NCI-H1694 treated with DMSO at 0.1 percent for 48 hours (cell line): ENCODE data around the gene E2F1.
"Not testable (repeated sequence)": the region's sequence is repeated elsewhere in the genome, so short reads cannot be mapped to it uniquely, and the experiment has no call there.

Source experiments
- DNase-seq: peaks from one replicate; lab custom pipeline; 2025; lab: John Stamatoyannopoulos, UW

The E2F1 gene

GRCh38 chr20:33658510-33658909 is 27.7 kb downstream of the E2F1 start:
- DNase-seq = no peak

- no peak for DNase-seq
These were observed 28.5 kb downstream of the E2F1 start for GRCh38 chr20:33657704-33658095.

GRCh38 chr20:33656783-33657703 is 29.1 kb downstream of the E2F1 start:
- no peak for DNase-seq

- DNase-seq = no peak
These were observed 30.0 kb downstream of the E2F1 start for GRCh38 chr20:33656010-33656782.

GRCh38 chr20:33655164-33655563 is 31.0 kb downstream of the E2F1 start:
- DNase-seq = no peak

- no peak for DNase-seq
These were observed 31.5 kb downstream of the E2F1 start for GRCh38 chr20:33654680-33655161.

GRCh38 chr20:33653900-33654596 is 32.1 kb downstream of the E2F1 start:
- no peak for DNase-seq

GRCh38 chr20:33653218-33653899 is 32.8 kb downstream of the E2F1 start:
- DNase-seq = peak; percentile 59

- no peak for DNase-seq
These were observed 34.6 kb downstream of the E2F1 start for GRCh38 chr20:33651562-33652048.

GRCh38 chr20:33650753-33651561 is 35.2 kb downstream of the E2F1 start:
- DNase-seq = peak; percentile 30

- no peak for DNase-seq
These were observed 36.0 kb downstream of the E2F1 start for GRCh38 chr20:33650111-33650752.

GRCh38 chr20:33649201-33649681 is 36.9 kb downstream of the E2F1 start:
- peak; percentile 38 for DNase-seq

GRCh38 chr20:33648396-33649004 is 37.7 kb downstream of the E2F1 start:
- DNase-seq = no peak

GRCh38 chr20:33647603-33648395 is 38.4 kb downstream of the E2F1 start:
- no peak for DNase-seq

- DNase-seq = not testable (repeated sequence)
These were observed 39.1 kb downstream of the E2F1 start for GRCh38 chr20:33646959-33647602.

- no peak for DNase-seq
These were observed 40.0 kb downstream of the E2F1 start for GRCh38 chr20:33646191-33646590.

GRCh38 chr20:33645396-33645795 is 40.8 kb downstream of the E2F1 start:
- no peak for DNase-seq

GRCh38 chr20:33645072-33645358 is 41.2 kb downstream of the E2F1 start:
- DNase-seq = no peak
